ENCODE measurements around the gene TBRG4. TPM values are rescaled to one million over a fixed set of nuclear protein-coding genes. Genes with fewer than 3 reads are reported as not detected.

Gene TBRG4
- total RNA-seq, 1 experiment from 2014 or later: 127 TPM

DNA sequence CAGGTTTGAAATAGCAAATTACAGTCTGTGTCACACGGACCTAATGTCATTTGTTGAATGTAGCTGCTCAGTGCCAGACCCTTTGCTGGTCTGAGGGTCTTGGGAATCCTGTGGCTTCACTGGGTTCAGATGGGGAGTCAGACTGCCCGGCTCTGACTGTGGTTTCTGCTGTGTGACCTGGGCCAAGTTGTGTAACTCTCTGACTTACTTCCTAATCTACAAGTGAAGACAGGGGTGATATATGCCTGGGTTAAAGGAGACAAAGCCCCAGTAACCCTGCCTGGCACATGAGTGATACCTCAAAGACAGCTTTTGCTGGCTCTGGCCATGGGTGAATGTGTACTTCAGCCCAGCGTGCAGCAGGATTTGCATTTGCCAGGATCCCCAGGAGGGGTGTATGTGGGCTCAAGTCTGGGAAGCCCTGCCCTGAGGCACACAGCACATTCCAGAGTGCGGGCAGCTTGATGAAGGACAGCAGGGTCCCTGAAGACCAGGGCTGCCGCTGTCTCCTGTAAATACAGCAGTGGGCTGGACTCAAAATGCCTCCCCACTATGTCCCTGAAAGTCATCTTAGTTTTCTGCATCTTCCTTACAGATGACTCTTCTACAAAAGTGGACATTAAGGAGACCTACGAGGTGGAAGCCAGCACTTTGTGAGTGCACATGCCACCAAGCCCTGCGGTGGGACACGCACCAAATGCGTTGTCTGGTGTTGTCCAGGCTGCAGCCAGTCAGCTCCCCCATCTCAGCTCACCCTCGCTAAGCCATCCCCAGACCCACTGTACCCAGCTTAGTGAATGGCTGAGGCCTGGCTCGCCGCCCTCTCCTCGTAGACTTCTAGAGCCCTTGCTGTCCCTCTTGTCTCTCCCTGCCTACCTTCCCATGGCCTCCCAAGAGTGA, 39.1 kb downstream of the TBRG4 start:
- Histone ChIP-seq H2BK120ac (ENCODE audit: low read depth, low read length, poor library complexity, severe bottlenecking) (no peak overlapping the region), H3T11ph (ENCODE audit: low read length) (no peak overlapping the region), H2AFZ (ENCODE audit: low read length) (no peak overlapping the region), H3K79me1 (ENCODE audit: insufficient read depth, low read depth, low read length, poor library complexity, severe bottlenecking) (no peaks in the 10 kb centered on the region), H3K27me3 (ENCODE audit: insufficient read depth, low read length) (no peaks in the 10 kb centered on the region), H3K56ac (ENCODE audit: insufficient read length, low read depth, low read length) (no peak overlapping the region), H3K14ac (ENCODE audit: insufficient read depth, low read length) (no peak overlapping the region; the same call in 1 of the 2 replicates), H2BK15ac (ENCODE audit: low read depth, low read length) (no peak overlapping the region), H3K79me2 (ENCODE audit: insufficient read depth, low read length) (no peaks in the 10 kb centered on the region), H3K23me2 (ENCODE audit: insufficient read length, low read depth, low read length, poor library complexity, severe bottlenecking) (no peaks in the 10 kb centered on the region), H4K20me1 (ENCODE audit: control insufficient read depth, insufficient read depth, insufficient read length) (no peaks in the 10 kb centered on the region), H3K4me1 (ENCODE audit: insufficient read depth, low read length) (no peaks in the 10 kb centered on the region), H3K4ac (ENCODE audit: low read depth, low read length) (no peak overlapping the region), H4K91ac (ENCODE audit: insufficient read length, low read depth, low read length) (no peak overlapping the region), H2BK20ac (ENCODE audit: low read depth, low read length, poor library complexity, severe bottlenecking) (no peak overlapping the region), H4K8ac (replicated peaks; ENCODE audit: insufficient read length, low read depth, low read length) (no peak overlapping the region), H3K9me3 (ENCODE audit: control insufficient read depth, low read depth, low read length) (no peaks in the 10 kb centered on the region), H4K5ac (ENCODE audit: insufficient read length, low read depth, low read length) (no peak overlapping the region), H3K4me2 (ENCODE audit: insufficient read depth, insufficient read length, low read length) (no peak overlapping the region), H3K18ac (ENCODE audit: insufficient read length, low read depth, low read length) (no peak overlapping the region), H2BK5ac (ENCODE audit: insufficient read length, low read length) (no peak overlapping the region), H3K23ac (ENCODE audit: insufficient read length, low read depth, low read length) (no peak overlapping the region), H2AK5ac (ENCODE audit: insufficient read length, low read length) (no peak overlapping the region), H3K27ac (ENCODE audit: insufficient read length, low read depth, low read length) (no peak overlapping the region), H3K9ac (ENCODE audit: extremely low read depth, insufficient read length, low read length) (no peak overlapping the region), H2BK12ac (ENCODE audit: insufficient read length, low read depth, low read length) (no peak overlapping the region)
- no peak for DNase-seq
- TF ChIP-seq, protein P1, sequence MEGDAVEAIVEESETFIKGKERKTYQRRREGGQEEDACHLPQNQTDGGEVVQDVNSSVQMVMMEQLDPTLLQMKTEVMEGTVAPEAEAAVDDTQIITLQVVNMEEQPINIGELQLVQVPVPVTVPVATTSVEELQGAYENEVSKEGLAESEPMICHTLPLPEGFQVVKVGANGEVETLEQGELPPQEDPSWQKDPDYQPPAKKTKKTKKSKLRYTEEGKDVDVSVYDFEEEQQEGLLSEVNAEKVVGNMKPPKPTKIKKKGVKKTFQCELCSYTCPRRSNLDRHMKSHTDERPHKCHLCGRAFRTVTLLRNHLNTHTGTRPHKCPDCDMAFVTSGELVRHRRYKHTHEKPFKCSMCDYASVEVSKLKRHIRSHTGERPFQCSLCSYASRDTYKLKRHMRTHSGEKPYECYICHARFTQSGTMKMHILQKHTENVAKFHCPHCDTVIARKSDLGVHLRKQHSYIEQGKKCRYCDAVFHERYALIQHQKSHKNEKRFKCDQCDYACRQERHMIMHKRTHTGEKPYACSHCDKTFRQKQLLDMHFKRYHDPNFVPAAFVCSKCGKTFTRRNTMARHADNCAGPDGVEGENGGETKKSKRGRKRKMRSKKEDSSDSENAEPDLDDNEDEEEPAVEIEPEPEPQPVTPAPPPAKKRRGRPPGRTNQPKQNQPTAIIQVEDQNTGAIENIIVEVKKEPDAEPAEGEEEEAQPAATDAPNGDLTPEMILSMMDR (conservative IDR thresholded peaks at IDR 0.05): no peak
- Mint-ChIP-seq H3K36me3 (ENCODE audit: insufficient read depth in 1 of 3, low read depth in 3 of 3) (peaks cover 6 to 55% (median 29%) of the 10 kb centered on the region in 3 experiments; a peak in 6 of 7 replicates), H3K9me3 (no peaks in the 10 kb centered on the region; a peak in 1 of 5 replicates), H3K27me3 (ENCODE audit: low read depth) (no peaks in the 10 kb centered on the region), H3K4me1 (peaks cover 0 to 7% of the 10 kb centered on the region in 2 experiments; a peak in 1 of 4 replicates), H3K4me3 (no peak overlapping the region), H3K27ac (peak overlapping the region; percentile 22 to 91 (median 41); a peak in 4 of 7 replicates)
- no CpG with 5 or more reads among the region's 13 CpGs for WGBS (ENCODE audit: extremely low coverage, insufficient read length, low lambda C conversion rate)

Data from H9 (cell line).